Anterior cingulate cortex (tissue), 58 donors: ENCODE data around the gene FNDC3B.
A peak's percentile ranks its signal among the peaks of the same experiment; 100 is the strongest.

Experiments
- DNase-seq, 58 donors: peaks; one replicate each; lab custom pipeline; 2025; lab: John Stamatoyannopoulos, UW

FNDC3B gene

DNA sequence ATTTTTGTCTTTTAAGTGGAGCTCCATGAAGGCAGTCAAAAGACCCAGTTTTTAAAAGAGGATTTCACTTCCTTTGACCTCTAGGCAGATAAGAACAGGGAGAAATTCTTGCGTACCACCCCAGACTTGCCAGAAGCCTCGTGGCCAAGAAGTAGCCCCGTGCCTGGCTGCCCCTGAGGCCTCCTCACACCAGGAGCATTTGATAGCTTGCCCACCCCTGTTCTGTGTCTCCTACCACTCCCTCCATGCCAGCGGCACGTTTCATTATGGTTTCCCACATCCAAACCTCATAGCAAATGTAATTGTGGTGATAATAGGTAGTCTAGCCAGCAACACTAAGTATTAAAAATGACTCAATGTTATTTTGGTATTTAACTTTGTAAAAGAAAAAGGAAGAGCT lies 301.2 kb downstream of the FNDC3B start:
- DNase-seq: no peak

DNA sequence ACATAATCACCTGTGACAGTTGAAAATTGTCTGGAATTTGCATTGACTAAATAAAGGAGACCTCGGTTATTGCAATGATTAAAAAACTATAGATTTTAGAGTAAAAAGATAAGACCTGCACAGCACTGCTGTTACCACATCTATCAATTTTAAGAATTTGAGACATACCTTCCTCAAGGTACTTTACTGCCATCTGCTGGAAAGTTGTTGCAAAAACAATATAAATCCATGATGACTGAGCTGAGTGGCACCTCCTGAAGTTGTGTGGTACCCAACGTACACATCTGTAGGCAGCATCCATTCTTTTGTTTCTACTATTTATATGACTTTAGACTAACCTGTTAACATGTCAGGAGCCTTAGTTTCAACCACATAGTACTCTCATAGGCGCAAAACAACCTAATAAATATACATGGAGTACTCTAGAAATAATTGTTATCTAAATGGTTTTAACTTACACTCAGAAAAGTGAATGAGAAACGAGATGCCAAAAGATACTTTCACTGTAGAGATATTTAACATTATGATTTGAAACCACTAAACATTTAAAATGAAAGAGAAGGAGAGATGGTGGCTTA lies 302.2 kb downstream of the FNDC3B start:
- peak in 3 of 58 donors; percentile 3 to 26 (median 22) for DNase-seq

DNA sequence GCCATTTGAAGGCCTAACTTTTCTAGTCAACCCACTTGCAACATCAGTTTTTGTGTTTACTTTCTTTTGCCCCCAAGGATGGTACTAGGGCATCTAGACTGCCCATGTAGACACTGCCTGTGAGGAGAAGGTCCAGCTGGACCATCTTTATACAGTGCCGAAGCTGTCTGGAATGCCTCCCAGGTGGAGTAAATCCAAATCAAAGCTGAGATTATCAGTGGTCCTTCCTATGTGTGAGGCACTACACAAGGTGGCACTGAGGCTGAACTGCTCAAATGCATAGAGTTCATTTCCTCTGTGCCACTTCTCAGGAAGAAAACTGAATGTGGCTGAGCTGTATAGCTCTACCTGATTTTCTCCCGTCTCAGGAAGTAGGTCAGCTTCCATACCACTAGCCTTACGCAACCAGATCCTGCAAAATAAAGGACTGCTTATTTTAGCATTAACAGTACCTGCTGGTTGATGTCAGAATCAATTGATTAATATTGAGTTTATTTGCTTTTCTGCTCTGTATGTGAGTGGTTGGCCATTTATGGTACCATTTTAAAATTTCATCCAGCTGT lies 302.8 kb downstream of the FNDC3B start:
- DNase-seq: no peak

DNA sequence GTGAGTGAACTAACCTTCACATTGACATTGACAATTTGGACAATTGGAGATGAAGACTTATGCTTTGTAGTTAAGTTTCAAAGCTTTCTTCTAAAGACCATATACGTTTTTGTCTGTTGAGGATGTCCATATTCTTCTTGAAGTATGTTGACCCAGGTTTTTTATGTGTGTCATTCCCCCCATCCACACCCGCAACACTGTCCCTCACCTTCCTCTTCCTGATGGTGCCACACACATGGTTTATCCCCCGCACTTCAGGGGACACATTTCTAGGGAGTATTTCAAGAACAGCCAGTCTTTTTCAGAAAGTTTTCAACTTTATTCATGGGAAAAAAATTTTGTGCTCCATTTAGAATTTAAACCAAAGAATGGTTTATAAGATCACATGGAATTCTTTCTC lies 303.7 kb downstream of the FNDC3B start:
- DNase-seq: no peak

DNA sequence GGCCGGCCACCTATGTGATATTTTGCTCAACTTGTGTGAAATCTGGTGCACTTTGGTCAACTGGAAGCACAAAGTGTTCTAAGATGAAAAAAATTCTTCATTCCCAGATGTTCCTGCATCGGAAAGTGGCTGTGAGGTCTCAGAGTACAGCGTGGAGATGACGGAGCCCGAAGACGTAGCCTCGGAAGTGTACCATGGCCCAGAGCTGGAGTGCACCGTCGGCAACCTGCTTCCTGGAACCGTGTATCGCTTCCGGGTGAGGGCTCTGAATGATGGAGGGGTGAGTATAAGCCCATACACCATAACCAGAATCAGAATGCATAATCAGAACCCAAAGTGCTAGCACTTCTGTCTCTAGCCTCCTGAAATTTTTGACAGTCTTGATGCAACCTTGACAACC lies 304.6 kb downstream of the FNDC3B start:
- no peak for DNase-seq

DNA sequence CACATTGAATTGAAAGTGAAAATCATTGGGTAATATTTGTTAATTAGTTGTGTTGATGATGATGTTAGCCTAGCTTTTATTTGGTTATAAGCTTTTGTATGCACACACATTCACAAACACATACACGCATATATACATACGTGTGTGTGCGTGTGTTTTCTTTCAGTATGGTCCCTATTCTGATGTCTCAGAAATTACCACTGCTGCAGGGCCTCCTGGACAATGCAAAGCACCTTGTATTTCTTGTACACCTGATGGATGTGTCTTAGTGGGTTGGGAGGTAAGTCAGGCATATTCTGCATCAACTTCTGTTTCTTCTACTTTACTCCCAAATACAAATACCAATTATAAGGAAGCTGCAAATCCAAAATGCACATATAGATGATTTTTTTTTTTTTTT lies 306.8 kb downstream of the FNDC3B start:
- DNase-seq: no peak

DNA sequence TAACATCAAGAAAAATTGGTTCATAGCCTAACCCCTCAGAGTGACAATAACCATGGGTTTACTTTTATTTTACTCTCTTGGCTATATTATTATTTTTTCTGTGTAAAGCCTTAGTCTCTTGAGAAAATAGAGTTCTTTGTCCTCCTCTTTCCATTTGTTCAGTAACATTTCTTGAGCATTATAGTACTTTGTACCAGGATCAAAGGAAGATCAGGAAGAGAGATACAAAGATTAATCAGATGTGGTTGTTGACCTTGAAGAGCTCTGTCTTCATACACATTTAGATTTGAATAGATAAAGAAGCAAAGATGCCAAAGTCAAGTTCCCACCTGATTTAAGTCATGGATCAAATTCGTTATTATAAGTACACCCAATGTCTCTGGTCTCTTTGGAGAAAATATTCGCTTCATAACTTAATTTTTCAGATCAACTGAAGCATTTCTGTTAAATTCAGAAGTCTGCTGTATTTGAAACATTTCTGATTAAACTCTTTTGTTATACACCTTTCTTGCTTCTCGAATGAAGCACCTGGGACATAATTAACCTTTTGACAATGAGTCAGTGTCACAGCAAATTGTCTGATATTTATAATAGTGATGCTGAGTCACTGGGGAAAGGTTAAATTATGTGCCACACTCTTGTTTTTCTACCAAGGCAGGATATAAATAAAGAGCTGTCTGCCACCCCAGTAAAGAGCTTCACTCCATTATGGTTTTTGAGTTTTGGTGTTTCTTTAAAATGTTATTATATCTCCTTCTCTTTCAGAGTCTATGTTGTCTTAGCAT lies 308.7 kb downstream of the FNDC3B start:
- no peak for DNase-seq

DNA sequence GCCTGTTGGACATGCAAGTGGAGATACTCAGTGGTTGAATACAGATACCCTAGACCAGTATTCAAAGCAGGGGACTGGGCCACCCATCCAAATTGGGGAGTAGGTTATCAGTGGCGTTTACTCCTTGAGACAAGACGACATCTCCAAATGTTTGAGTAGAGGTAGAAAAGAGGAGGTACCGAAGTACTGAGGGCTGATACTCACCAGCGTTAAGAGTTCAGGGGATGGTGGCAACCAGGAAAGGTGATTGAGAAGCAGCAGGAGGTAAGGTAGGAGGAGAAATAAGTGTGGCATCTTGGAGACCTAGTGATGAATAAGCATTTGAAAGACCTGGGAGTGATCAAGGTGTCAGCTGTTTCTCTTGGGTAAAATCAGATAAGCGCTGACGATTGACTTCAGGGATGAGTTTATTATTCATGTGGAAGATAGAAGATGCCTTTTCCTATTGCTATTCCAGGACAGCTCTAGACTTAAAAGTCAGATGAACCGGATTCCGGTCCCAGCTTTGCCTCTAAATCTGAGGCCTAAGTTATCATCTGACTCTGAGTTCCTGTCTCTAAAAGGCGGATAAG lies 312.6 kb downstream of the FNDC3B start:
- no peak for DNase-seq

DNA sequence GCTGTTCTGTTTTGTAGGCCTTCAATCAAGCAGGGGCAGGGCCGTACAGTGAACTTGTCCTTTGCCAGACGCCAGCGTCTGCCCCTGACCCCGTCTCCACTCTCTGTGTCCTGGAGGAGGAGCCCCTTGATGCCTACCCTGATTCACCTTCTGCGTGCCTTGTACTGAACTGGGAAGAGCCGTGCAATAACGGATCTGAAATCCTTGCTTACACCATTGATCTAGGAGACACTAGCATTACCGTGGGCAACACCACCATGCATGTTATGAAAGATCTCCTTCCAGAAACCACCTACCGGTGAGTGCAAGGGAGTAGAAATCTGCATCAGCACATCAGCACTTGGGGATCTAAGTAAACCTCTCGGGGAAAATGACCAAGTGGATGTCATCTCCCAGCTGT lies 313.4 kb downstream of the FNDC3B start:
- DNase-seq: no peak

DNA sequence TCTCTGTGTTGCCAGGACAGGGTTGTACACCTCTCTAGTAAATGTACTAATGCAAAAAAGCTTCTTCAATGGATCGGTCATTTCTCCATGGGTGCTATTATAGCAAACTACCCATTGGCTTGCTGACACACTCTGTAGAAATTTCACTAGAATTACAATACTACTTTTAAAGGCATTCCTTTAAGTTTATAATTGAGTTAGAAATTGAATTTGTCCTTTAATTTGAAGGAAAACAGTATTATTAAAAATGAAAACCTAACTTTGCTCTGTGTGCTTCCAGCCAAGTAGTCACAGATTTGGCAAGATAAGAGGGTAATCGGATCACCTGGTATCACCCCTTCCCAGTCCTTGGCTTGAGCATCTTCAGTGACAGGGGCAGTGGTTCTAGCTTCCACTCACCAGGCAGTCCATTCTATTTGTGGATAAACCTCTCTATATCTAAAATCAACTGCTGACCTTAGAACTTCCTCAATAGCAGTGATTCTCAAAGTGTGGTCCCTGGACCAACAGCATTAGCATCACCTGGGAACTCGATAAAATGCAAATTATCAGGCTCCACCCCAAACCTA lies 315.6 kb downstream of the FNDC3B start:
- no peak for DNase-seq

DNA sequence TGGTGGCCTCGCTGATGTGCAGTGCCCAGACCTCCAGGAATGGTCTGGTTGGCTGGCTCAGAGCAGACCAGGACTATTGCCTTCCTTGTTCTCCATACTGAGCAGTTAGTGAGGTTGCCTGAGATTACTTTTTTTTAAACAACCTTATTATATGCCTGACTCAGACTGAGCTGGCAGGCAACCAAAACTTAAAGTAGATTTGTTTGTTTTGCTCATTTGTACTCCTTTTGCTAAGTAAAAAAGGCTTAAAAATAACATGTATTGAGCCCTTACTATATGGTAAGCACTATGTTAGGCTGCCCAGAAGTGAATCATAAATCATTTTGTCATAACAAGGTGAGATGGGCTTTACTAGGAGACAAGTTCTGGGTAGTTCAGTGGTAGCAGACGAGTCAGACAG lies 316.5 kb downstream of the FNDC3B start:
- DNase-seq: no peak

DNA sequence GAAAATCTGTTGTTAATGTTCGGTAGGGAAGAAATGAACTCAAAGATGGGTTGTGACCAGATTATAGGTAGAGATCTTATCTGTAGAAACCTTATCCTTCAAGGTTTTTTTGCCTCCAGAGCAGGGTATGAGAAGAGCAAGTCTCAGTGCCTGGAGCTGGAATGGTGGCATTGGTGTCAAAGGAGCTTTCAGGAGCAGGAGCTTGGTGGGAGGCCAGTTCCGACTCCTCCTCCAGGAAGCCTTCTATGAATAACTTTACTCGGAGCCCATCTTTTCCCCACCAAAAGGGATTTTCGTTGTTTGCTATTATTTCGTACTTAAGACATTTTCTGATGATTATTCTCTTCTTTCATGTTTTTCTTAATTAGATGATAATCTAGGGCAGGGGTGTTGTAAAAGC lies 317.0 kb downstream of the FNDC3B start:
- DNase-seq: no peak

DNA sequence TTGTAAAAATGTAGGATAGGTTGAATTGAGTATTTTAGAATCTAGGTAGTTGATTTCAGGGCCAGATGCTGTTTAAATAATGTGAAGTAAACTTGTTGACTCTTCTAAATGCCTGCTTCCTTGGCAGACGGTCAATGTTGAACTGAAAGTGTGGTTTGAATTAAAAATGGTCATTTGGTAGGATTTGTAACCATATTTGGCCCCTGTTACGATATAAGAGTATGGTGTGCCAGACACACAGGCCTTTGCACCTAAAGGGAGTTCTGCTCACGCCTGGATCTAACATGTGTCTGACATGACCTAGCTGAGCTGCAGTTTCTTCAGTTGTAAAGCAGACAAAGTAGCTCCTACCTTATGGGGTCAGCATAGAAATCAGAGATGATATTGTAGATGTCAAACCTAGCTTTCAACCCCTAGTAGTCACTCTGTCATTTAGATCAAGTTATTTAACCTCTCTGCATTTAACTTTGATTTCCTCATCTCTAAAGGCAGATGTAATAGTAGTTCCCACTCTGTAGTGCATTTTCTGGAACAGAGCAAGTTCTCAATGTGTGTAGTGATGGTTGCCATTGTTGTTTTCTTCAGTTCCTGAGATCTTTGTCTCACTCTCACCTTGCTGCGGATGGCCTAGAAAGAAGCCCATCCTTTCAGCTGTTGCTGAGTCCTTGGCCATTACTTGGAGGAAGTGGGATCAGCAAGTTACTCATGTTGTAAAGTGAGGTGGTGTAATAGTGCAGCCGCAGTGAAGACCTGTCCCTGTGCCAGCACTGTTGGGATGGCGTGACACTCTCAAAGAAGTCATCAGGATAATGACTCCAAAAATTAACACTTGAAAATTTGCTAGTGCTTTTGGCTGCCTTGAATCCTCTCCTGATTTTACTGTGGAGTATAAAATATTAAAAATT lies 318.7 kb downstream of the FNDC3B start:
- no peak for DNase-seq

DNA sequence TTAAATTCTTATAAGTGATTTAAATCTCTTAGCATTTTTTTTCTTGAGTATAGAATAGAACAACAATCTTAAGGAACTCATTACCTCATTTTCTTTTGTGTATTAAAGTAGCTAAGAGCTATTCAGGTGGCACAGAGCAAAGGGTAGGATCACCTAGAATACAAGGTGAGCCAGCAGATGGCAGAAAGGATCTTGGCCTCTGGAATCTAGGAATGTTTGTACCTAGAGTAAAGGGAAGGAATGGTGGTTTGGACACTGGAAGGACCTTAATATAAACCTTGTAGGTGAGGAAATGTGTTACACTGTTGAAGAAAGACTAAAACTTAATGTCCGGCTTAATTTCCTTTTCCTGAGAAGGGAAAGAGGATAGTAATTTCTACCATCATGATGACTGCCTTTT lies 319.9 kb downstream of the FNDC3B start:
- no peak for DNase-seq

DNA sequence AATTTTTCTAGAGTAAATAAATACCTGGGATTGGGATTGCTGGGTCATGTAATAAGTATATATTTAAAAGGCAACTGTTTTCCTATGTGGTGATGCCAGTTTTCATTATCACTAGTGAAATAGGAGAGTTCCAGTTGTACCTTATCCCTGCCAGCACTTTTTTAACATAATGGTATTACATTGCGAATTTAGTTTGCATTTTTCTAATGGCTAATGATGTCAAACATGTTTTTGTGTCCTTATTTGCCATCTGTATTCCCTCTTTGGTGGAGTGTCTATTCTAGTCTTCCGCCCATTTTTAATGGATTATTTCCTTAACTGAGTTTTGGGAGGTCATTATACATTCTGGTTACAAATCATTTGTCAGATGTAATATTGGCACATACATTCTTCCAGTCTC lies 320.6 kb downstream of the FNDC3B start:
- no peak for DNase-seq

DNA sequence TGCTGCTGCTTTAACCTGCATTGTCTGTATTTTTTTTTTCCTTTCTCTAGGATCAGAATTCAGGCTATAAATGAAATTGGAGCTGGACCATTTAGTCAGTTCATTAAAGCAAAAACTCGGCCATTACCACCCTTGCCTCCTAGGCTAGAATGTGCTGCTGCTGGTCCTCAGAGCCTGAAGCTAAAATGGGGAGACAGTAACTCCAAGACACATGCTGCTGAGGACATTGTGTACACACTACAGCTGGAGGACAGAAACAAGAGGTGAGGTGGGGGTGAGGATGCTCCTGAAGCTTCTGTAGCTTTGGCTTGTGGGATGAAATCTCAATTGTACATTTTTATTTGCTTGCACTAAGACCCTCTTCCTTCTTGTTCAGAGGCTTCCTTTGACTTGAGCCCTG lies 323.2 kb downstream of the FNDC3B start:
- no peak for DNase-seq

DNA sequence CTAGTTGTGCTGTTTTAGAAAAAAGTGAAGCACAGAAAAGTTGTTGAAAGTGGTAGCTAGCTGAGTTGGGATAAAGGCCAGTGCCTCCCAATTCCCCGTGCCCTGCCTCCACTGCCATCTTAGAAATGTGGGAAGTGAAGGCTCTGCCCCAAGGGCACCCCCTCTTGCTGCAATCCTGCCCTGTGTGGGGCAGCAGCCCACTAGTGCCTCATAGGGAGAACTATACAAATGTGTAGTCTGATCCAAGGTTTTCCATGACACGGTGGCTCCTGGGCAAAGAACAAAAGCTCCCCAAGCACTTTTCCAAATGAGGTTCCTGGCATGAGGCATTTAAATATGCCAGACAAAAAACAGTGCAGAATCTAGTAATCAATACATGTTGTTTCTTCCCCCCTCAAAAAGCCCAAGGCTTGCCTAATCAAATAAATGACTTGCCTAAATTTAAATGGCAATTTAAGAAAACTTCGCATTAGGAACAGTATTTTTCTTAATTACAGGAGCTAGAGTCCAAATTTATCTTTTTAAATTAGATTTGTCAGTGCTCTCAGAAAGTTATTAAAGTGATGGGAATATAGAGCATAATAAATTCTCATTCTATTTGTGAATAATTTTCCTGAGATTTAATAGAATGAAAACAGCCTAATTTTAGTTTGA lies 325.1 kb downstream of the FNDC3B start:
- no peak for DNase-seq

DNA sequence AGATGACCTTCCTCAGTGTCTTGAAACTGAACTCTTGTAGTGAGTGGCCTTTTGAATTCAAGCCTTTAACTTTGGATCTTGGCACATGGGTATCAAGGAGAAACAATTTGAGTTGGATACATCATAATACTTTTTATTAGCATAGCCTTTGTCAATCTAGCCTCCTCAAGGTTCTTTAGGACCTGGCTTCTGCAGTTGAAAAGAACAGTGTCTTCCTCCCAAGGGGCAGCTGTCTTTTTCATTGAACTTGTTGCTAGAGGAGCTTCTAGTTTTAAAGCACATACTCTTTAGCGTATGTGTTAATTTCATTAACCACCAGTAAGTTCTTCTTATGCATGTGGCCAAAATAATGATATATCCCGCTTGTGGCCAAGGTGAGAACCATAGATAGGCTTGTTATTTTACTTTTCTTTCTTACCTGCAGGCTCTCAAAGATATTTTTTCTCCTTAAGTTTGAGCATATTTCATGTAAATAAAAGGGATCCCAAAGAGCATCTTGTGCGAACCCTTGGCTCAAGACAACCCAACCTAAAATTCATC lies 325.7 kb downstream of the FNDC3B start:
- DNase-seq: no peak
